ENCODE data around the gene MIR17HG.
"Not testable (repeated sequence)": the region's sequence is repeated elsewhere in the genome, so short reads cannot be mapped to it uniquely, and the experiment has no call there.

MIR17HG gene

GRCh38 chr13:91347202-91347995 lies at the start of gene MIR17HG:
Gene MIR17HG, plus strand, starts transcription at chr13:91347687.
- peak in 13 of 14 donors; percentile 29 to 88 (median 68) for DNase-seq

GRCh38 chr13:91298060-91298459 lies 49.4 kb upstream of the MIR17HG start:
- DNase-seq, result no peak

GRCh38 chr13:91302111-91302510 lies 45.4 kb upstream of the MIR17HG start:
- no peak for DNase-seq

- no peak for DNase-seq
Measured at GRCh38 chr13:91303031-91303430, 44.5 kb upstream of the MIR17HG start.

GRCh38 chr13:91304741-91305140 lies 42.7 kb upstream of the MIR17HG start:
- no peak for DNase-seq

- no peak for DNase-seq
Measured at GRCh38 chr13:91305652-91306051, 41.8 kb upstream of the MIR17HG start.

GRCh38 chr13:91307887-91308286 lies 39.6 kb upstream of the MIR17HG start:
- DNase-seq, result no peak

- no peak for DNase-seq
Measured at GRCh38 chr13:91308299-91308698, 39.2 kb upstream of the MIR17HG start.

- DNase-seq, result no peak
Measured at GRCh38 chr13:91311491-91311890, 36.0 kb upstream of the MIR17HG start.

- DNase-seq, result no peak
Measured at GRCh38 chr13:91312324-91312723, 35.2 kb upstream of the MIR17HG start.

- peak in 1 of 14 donors; percentile 19 for DNase-seq
Measured at GRCh38 chr13:91313103-91313502, 34.4 kb upstream of the MIR17HG start.

- DNase-seq, result no peak
Measured at GRCh38 chr13:91313581-91313980, 33.9 kb upstream of the MIR17HG start.

- DNase-seq, result no peak
Measured at GRCh38 chr13:91314888-91315287, 32.6 kb upstream of the MIR17HG start.

- no peak for DNase-seq
Measured at GRCh38 chr13:91318886-91319285, 28.6 kb upstream of the MIR17HG start.

GRCh38 chr13:91319996-91320395 lies 27.5 kb upstream of the MIR17HG start:
- DNase-seq, result no peak

- not testable (repeated sequence) for DNase-seq
Measured at GRCh38 chr13:91320990-91321389, 26.5 kb upstream of the MIR17HG start.

- DNase-seq, result no peak
Measured at GRCh38 chr13:91323349-91323748, 24.1 kb upstream of the MIR17HG start.

- DNase-seq, result no peak
Measured at GRCh38 chr13:91326146-91326545, 21.3 kb upstream of the MIR17HG start.

- no peak for DNase-seq
Measured at GRCh38 chr13:91328726-91329125, 18.8 kb upstream of the MIR17HG start.

- DNase-seq, result no peak
Measured at GRCh38 chr13:91329733-91330132, 17.8 kb upstream of the MIR17HG start.

- no peak for DNase-seq
Measured at GRCh38 chr13:91331047-91331915, 16.2 kb upstream of the MIR17HG start.

- DNase-seq, result no peak
Measured at GRCh38 chr13:91346062-91346461, 1.4 kb upstream of the MIR17HG start.

- peak in 5 of 14 donors; percentile 11 to 38 (median 33) for DNase-seq
Measured at GRCh38 chr13:91346850-91347201, 661 bp upstream of the MIR17HG start.

Measured in C1 segment of cervical spinal cord (tissue), 14 donors.